ENCODE results near the gene PDIA4.

Gene PDIA4

GRCh38 chr7:148963583-148964482, 64.5 kb downstream of the PDIA4 start:
- DNase-seq = no peak

DNA sequence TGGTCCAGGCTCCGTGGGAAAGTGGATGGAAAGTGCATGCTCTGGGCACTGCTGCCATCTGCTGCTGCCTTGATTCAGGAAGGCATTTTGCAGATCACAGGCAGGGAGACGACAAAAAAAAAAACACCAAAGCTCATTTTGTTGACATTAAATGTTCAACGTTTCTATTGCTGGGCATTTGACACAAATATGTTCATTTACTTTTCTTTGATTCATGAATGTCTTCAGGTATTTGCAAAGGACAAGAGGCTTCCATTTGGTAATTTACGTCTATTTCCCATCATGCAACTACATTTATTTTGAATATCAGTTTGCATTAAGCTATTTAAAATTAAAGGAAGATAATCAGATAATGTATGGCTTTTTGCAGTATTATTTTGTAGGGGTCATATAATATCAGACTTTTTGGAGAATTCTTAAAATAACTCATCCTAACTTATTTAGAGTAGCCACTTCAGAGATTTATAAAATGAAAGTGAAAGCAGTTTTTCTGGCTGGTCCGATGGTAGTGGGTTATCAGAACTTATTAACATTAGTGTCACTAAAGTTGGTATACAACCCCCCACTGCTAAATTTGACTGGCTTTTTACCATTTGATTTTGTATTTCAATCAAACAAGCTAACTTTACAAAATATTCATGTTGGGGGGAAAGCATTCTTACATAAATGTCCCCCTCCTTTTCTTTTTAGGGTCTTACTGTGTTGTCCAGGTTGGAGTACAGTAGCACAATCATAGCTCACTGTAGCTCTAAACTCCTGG, 65.3 kb downstream of the PDIA4 start:
- DNase-seq = peak; percentile 72

DNA sequence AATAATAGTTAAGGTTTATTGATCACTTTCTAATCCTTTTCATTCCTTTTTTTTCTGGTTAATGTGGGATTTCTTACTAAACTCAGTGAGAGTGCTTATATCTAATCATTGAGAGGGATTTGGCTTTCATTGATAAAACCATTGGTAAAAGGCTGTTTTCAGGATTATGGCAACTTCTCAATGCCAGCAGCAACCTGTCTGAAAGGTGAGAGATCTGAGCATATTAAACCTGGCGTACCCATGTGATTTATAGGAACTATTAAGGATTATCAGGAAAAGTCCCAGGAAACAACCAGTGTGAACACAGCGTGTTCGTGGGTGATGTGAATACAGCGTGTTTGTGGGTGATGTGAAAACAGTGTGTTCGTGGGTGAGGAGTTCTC, 65.9 kb downstream of the PDIA4 start:
- no peak for DNase-seq

GRCh38 chr7:148959726-148960125, 68.6 kb downstream of the PDIA4 start:
- DNase-seq = no peak

DNA sequence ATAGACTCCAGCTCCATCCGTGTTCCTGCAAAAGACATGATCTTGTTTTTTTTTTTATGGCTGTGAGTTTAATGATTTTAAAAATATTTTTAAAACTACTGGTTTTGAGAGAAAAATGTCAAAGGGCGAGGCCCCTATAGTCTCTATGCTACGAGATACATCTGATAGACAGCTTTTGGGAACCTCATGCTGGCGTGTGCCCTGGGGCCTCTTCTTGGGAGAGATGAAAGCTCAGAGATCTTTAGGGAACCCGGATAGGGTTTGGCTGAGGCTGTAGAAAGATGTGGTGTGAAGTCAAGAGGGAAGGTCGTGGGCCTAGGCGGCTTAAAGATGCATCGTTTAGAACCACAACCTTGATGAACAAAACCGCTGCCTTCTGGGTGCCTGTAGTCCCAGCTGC, 70.2 kb downstream of the PDIA4 start:
- no peak for DNase-seq

- DNase-seq = no peak
Measured at GRCh38 chr7:148954766-148955165, 73.5 kb downstream of the PDIA4 start.

- DNase-seq = no peak
Measured at GRCh38 chr7:148953676-148954075, 74.6 kb downstream of the PDIA4 start.

Data from stimulated activated CD8-positive, alpha-beta memory T cell treated with anti-CD3 and anti-CD28 coated beads, Interleukin-4, amount 100 ng/mL, for 48 hours (primary cell).